ENCODE measurements around the gene OBSCN.
A peak's percentile ranks its signal among the peaks of the same experiment; 100 is the strongest.

OBSCN gene

DNA sequence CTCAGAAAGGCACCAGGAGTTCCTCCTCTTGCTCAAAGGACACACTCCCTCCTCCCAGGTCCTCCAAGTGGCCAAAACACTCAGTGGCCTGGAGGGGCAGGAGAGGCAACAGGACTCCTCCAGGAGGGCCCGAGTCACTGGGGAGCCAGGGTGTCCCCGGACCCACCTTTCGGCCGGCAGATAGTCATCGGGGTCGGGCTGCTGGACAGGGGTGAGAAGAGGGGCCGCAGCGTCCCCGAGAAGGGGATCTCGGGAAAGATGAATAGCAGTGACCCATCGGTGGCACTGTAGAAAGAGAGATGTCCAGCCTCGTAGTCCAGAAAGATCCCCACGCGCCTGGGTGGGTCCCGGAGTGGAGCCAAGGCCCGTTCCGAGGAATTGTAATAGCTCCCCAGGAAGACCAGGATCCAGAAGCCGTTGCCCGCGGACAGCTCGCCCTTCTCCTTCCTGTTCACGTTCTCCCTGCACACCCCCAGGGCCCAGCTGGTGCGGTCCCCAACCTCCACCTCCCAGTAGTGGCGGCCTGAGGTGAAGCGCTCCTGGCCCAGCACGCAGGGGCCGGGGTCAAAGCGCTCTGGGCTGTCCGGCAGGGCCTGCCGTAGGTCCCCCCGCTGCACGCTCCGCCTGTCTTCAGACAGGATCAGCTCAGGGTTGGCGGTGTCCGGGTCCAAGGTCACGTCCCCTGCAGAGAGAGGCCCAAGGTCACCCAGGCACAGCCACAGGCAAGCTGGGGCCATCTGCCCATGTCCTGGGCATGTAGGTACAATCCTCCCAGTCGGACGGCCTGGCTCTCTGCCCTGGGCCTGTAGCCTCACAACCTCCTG, 186.9 kb downstream of the OBSCN start:
- Mint-ChIP-seq H3K27me3 (ENCODE audit: low read depth, poor library complexity) (peaks cover 3% of the 10 kb centered on the region), H3K9me3 (no peaks in the 10 kb centered on the region), H3K4me1 (no peaks in the 10 kb centered on the region), H3K27ac (no peak overlapping the region), H3K36me3 (ENCODE audit: low read depth) (peaks cover 32% of the 10 kb centered on the region), H3K4me3 (no peak overlapping the region)
- DNase-seq: no peak
- TF ChIP-seq CTCF (IDR thresholded peaks at IDR 0.05): no peak

DNA sequence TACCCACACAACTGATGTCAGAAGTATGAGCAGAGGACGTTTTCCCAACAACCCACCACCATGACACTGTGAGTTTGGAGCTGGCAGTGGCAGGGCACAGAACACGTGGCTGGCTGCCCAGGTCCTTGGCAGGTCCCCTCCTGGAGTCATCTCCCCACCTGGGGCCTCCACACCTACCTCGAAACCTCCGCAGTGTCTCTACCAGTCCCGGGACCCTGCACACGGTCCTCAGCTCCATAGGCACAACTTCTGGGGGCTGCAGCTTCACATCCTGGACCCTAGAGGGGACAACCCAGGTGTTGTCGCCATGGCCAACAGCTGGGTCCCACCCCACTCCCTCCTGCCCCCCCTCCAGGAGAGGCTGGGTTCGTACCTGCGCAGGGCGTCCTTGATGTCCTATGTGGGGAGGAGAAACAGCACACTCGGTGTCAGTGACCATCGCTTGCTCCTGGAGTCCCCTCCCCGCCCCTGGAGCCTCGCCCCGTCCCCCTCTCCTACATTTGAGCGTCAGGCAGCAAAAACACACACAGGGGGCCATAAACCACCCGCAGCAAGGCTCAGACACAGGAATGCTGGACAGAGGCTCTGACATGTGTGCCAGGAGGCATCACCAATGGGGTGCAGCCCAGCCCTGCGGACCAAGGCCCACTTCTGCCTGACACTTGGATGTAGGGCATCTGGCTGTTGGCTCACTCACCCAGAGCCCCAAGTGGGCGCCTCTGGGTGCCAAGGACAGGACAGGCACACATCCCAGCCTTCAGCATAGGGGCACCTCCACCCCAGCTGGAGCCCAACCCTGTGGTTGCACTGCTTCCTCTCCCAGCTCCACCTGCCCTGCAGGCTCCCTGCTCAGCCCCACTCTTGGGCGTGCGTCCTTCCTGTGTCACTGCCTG, 189.2 kb downstream of the OBSCN start:
- Mint-ChIP-seq H3K27me3 (ENCODE audit: low read depth, poor library complexity) (no peaks in the 10 kb centered on the region), H3K36me3 (ENCODE audit: low read depth) (peaks cover 32% of the 10 kb centered on the region), H3K27ac (peak overlapping the region; percentile 87), H3K4me1 (no peaks in the 10 kb centered on the region), H3K4me3 (no peak overlapping the region), H3K9me3 (no peaks in the 10 kb centered on the region)
- no peak for DNase-seq
- no peak for TF ChIP-seq CTCF (IDR thresholded peaks at IDR 0.05)

DNA sequence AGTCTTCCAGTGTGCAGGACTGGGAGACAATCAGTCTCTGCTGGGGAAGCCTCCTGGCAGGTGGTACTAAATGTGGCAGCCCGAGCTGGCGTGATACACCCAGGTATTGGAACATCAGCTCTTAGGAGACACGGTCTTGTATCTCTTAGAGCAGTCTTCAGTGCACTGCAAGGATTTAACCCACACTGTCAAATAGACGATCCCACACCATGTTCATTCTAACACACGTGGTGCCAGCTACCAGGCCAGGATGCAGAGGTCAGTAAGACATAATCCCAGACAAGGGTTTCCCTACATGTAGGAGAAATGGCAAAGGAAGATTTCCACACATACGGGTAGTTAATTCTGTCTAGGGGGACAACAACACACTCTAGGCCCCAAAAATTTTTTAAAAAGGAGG, 190.1 kb downstream of the OBSCN start:
- Mint-ChIP-seq H3K9me3 (no peaks in the 10 kb centered on the region), H3K27ac (peak overlapping the region; percentile 63)
- no peak for DNase-seq

GRCh38 chr1:228398741-228399461, 191.1 kb downstream of the OBSCN start:
- Mint-ChIP-seq H3K9me3 (no peaks in the 10 kb centered on the region), H3K27ac (no peak overlapping the region), H3K36me3 (ENCODE audit: low read depth) (peaks cover 27% of the 10 kb centered on the region), H3K4me3 (no peak overlapping the region), H3K4me1 (peaks cover 9% of the 10 kb centered on the region), H3K27me3 (ENCODE audit: low read depth, poor library complexity) (no peaks in the 10 kb centered on the region)
- DNase-seq: no peak
- no peak for TF ChIP-seq CTCF (IDR thresholded peaks at IDR 0.05)

More for the DNA sequence above, 190.1 kb downstream of the OBSCN start:
- no peak for TF ChIP-seq CTCF (IDR thresholded peaks at IDR 0.05)
- peaks cover 27% of the 10 kb centered on the region for H3K36me3 Mint-ChIP-seq (ENCODE audit: low read depth)
- no peaks in the 10 kb centered on the region for H3K4me1 Mint-ChIP-seq
- no peak overlapping the region for H3K4me3 Mint-ChIP-seq
- no peaks in the 10 kb centered on the region for H3K27me3 Mint-ChIP-seq (ENCODE audit: low read depth, poor library complexity)

- no peak for DNase-seq
- no peak for TF ChIP-seq CTCF (IDR thresholded peaks at IDR 0.05)
- peaks cover 27% of the 10 kb centered on the region for H3K36me3 Mint-ChIP-seq (ENCODE audit: low read depth)
- no peaks in the 10 kb centered on the region for H3K27me3 Mint-ChIP-seq (ENCODE audit: low read depth, poor library complexity)
- no peak overlapping the region for H3K4me3 Mint-ChIP-seq
- peaks cover 17% of the 10 kb centered on the region for H3K4me1 Mint-ChIP-seq
- peak overlapping the region; percentile 70 for H3K27ac Mint-ChIP-seq
- no peaks in the 10 kb centered on the region for H3K9me3 Mint-ChIP-seq
Measured at GRCh38 chr1:228399531-228400236, 191.8 kb downstream of the OBSCN start.
